ENCODE measurements around the gene ABHD17B. TPM values are rescaled to one million over a fixed set of nuclear protein-coding genes. Genes with fewer than 3 reads are reported as not detected.

ABHD17B gene
- total RNA-seq, 1 experiment from 2014 or later: 12.9 TPM

GRCh38 chr9:71839668-71840067, 71.3 kb downstream of the ABHD17B start:
- no peaks in the 10 kb centered on the region for H3K9me3 ChIP-seq (ENCODE audit: low read length)
- no peaks in the 10 kb centered on the region for H3K79me2 ChIP-seq (ENCODE audit: low read length)
- no peak overlapping the region for H2AFZ ChIP-seq (ENCODE audit: low read length)
- no peaks in the 10 kb centered on the region for H3K4me1 ChIP-seq (ENCODE audit: low read length)
- H3K27me3 ChIP-seq (ENCODE audit: low read length): no peaks in the 10 kb centered on the region
- no peaks in the 10 kb centered on the region for H3K9me2 ChIP-seq (replicated peaks; ENCODE audit: insufficient read depth, low read length)
- no peak overlapping the region for H3K9ac ChIP-seq (ENCODE audit: low read length)
- no peak for DNase-seq
- H3K36me3 ChIP-seq (ENCODE audit: insufficient read depth, low read length): no peaks in the 10 kb centered on the region
- H3K4me3 ChIP-seq (ENCODE audit: low read length): no peak overlapping the region
- no peaks in the 10 kb centered on the region for H4K20me1 ChIP-seq (ENCODE audit: insufficient read depth, low read depth, low read length)
- H3K27ac ChIP-seq (ENCODE audit: low read length): no peak overlapping the region
- H3K4me2 ChIP-seq (ENCODE audit: low read depth, low read length, poor library complexity, severe bottlenecking): no peak overlapping the region

- H3K9me3 ChIP-seq (ENCODE audit: low read length): no peaks in the 10 kb centered on the region
- no peaks in the 10 kb centered on the region for H3K36me3 ChIP-seq (ENCODE audit: insufficient read depth, low read length)
- H3K9ac ChIP-seq (ENCODE audit: low read length): no peak overlapping the region
- no peak for DNase-seq
- H3K9me2 ChIP-seq (replicated peaks; ENCODE audit: insufficient read depth, low read length): no peaks in the 10 kb centered on the region
- H3K4me1 ChIP-seq (ENCODE audit: low read length): no peaks in the 10 kb centered on the region
- H3K4me2 ChIP-seq (ENCODE audit: low read depth, low read length, poor library complexity, severe bottlenecking): no peak overlapping the region
- H3K27ac ChIP-seq (ENCODE audit: low read length): no peak overlapping the region
- H3K79me2 ChIP-seq (ENCODE audit: low read length): no peaks in the 10 kb centered on the region
- H3K27me3 ChIP-seq (ENCODE audit: low read length): no peaks in the 10 kb centered on the region
- H4K20me1 ChIP-seq (ENCODE audit: insufficient read depth, low read depth, low read length): no peaks in the 10 kb centered on the region
- no peak overlapping the region for H2AFZ ChIP-seq (ENCODE audit: low read length)
- H3K4me3 ChIP-seq (ENCODE audit: low read length): no peak overlapping the region
These were observed 75.4 kb downstream of the ABHD17B start for GRCh38 chr9:71835596-71835995.

- H3K9me2 ChIP-seq (replicated peaks; ENCODE audit: insufficient read depth, low read length): no peaks in the 10 kb centered on the region
- no peak overlapping the region for H3K4me3 ChIP-seq (ENCODE audit: low read length)
These were observed 80.1 kb downstream of the ABHD17B start for GRCh38 chr9:71830929-71831328.

GRCh38 chr9:71830153-71830552, 80.8 kb downstream of the ABHD17B start:
- Histone ChIP-seq H3K9me2 (replicated peaks; ENCODE audit: insufficient read depth, low read length) (no peaks in the 10 kb centered on the region), H3K27ac (ENCODE audit: low read length) (no peak overlapping the region), H3K4me3 (ENCODE audit: low read length) (no peak overlapping the region)

More at GRCh38 chr9:71830929-71831328, 80.1 kb downstream of the ABHD17B start:
- H3K79me2 ChIP-seq (ENCODE audit: low read length): no peaks in the 10 kb centered on the region
- no peaks in the 10 kb centered on the region for H3K4me1 ChIP-seq (ENCODE audit: low read length)
- no peaks in the 10 kb centered on the region for H3K27me3 ChIP-seq (ENCODE audit: low read length)
- no peak overlapping the region for H3K9ac ChIP-seq (ENCODE audit: low read length)
- DNase-seq: no peak
- no peak overlapping the region for H2AFZ ChIP-seq (ENCODE audit: low read length)
- no peaks in the 10 kb centered on the region for H3K9me3 ChIP-seq (ENCODE audit: low read length)
- no peaks in the 10 kb centered on the region for H3K36me3 ChIP-seq (ENCODE audit: insufficient read depth, low read length)
- H4K20me1 ChIP-seq (ENCODE audit: insufficient read depth, low read depth, low read length): no peaks in the 10 kb centered on the region
- H3K4me2 ChIP-seq (ENCODE audit: low read depth, low read length, poor library complexity, severe bottlenecking): no peak overlapping the region
- H3K27ac ChIP-seq (ENCODE audit: low read length): no peak overlapping the region

GRCh38 chr9:71826279-71826678, 84.7 kb downstream of the ABHD17B start:
- H3K4me3 ChIP-seq (ENCODE audit: low read length): no peak overlapping the region
- H3K36me3 ChIP-seq (ENCODE audit: insufficient read depth, low read length): no peaks in the 10 kb centered on the region
- no peaks in the 10 kb centered on the region for H3K79me2 ChIP-seq (ENCODE audit: low read length)
- H3K4me1 ChIP-seq (ENCODE audit: low read length): no peaks in the 10 kb centered on the region
- no peaks in the 10 kb centered on the region for H4K20me1 ChIP-seq (ENCODE audit: insufficient read depth, low read depth, low read length)
- H3K9me3 ChIP-seq (ENCODE audit: low read length): no peaks in the 10 kb centered on the region
- DNase-seq: no peak
- no peak overlapping the region for H3K27ac ChIP-seq (ENCODE audit: low read length)
- H2AFZ ChIP-seq (ENCODE audit: low read length): no peak overlapping the region
- no peak overlapping the region for H3K4me2 ChIP-seq (ENCODE audit: low read depth, low read length, poor library complexity, severe bottlenecking)
- H3K27me3 ChIP-seq (ENCODE audit: low read length): no peaks in the 10 kb centered on the region
- no peaks in the 10 kb centered on the region for H3K9me2 ChIP-seq (replicated peaks; ENCODE audit: insufficient read depth, low read length)
- H3K9ac ChIP-seq (ENCODE audit: low read length): no peak overlapping the region

More at GRCh38 chr9:71830153-71830552, 80.8 kb downstream of the ABHD17B start:
- DNase-seq: no peak
- Histone ChIP-seq H3K36me3 (ENCODE audit: insufficient read depth, low read length) (no peaks in the 10 kb centered on the region), H3K4me2 (ENCODE audit: low read depth, low read length, poor library complexity, severe bottlenecking) (no peak overlapping the region), H3K79me2 (ENCODE audit: low read length) (no peaks in the 10 kb centered on the region), H3K27me3 (ENCODE audit: low read length) (no peaks in the 10 kb centered on the region), H3K9me3 (ENCODE audit: low read length) (no peaks in the 10 kb centered on the region), H3K9ac (ENCODE audit: low read length) (no peak overlapping the region), H3K4me1 (ENCODE audit: low read length) (no peaks in the 10 kb centered on the region), H2AFZ (ENCODE audit: low read length) (no peak overlapping the region), H4K20me1 (ENCODE audit: insufficient read depth, low read depth, low read length) (no peaks in the 10 kb centered on the region)

- Histone ChIP-seq H3K36me3 (ENCODE audit: insufficient read depth, low read length) (no peaks in the 10 kb centered on the region), H3K27ac (ENCODE audit: low read length) (no peak overlapping the region), H3K27me3 (ENCODE audit: low read length) (no peaks in the 10 kb centered on the region), H3K79me2 (ENCODE audit: low read length) (no peaks in the 10 kb centered on the region), H3K4me2 (ENCODE audit: low read depth, low read length, poor library complexity, severe bottlenecking) (no peak overlapping the region), H3K9ac (ENCODE audit: low read length) (no peak overlapping the region), H2AFZ (ENCODE audit: low read length) (no peak overlapping the region), H3K4me1 (ENCODE audit: low read length) (no peaks in the 10 kb centered on the region), H3K9me2 (replicated peaks; ENCODE audit: insufficient read depth, low read length) (no peaks in the 10 kb centered on the region), H3K9me3 (ENCODE audit: low read length) (no peaks in the 10 kb centered on the region), H3K4me3 (ENCODE audit: low read length) (no peak overlapping the region), H4K20me1 (ENCODE audit: insufficient read depth, low read depth, low read length) (no peaks in the 10 kb centered on the region)
- DNase-seq: no peak
These were observed 86.7 kb downstream of the ABHD17B start for GRCh38 chr9:71824257-71824656.

- Histone ChIP-seq H3K4me3 (ENCODE audit: low read length) (no peak overlapping the region), H3K9me3 (ENCODE audit: low read length) (no peaks in the 10 kb centered on the region), H3K4me1 (ENCODE audit: low read length) (no peaks in the 10 kb centered on the region), H3K9ac (ENCODE audit: low read length) (no peak overlapping the region), H3K4me2 (ENCODE audit: low read depth, low read length, poor library complexity, severe bottlenecking) (no peak overlapping the region), H3K27ac (ENCODE audit: low read length) (no peak overlapping the region), H3K9me2 (replicated peaks; ENCODE audit: insufficient read depth, low read length) (no peaks in the 10 kb centered on the region), H2AFZ (ENCODE audit: low read length) (no peak overlapping the region), H3K79me2 (ENCODE audit: low read length) (no peaks in the 10 kb centered on the region), H3K36me3 (ENCODE audit: insufficient read depth, low read length) (no peaks in the 10 kb centered on the region), H3K27me3 (ENCODE audit: low read length) (no peaks in the 10 kb centered on the region), H4K20me1 (ENCODE audit: insufficient read depth, low read depth, low read length) (no peaks in the 10 kb centered on the region)
- no peak for DNase-seq
These were observed 88.1 kb downstream of the ABHD17B start for GRCh38 chr9:71822935-71823334.

- Histone ChIP-seq H3K27ac (ENCODE audit: low read length) (no peak overlapping the region), H3K9me2 (replicated peaks; ENCODE audit: insufficient read depth, low read length) (no peaks in the 10 kb centered on the region), H3K4me3 (ENCODE audit: low read length) (no peak overlapping the region), H3K79me2 (ENCODE audit: low read length) (no peaks in the 10 kb centered on the region), H2AFZ (ENCODE audit: low read length) (no peak overlapping the region), H3K4me1 (ENCODE audit: low read length) (no peaks in the 10 kb centered on the region), H3K4me2 (ENCODE audit: low read depth, low read length, poor library complexity, severe bottlenecking) (no peak overlapping the region), H4K20me1 (ENCODE audit: insufficient read depth, low read depth, low read length) (no peaks in the 10 kb centered on the region), H3K9me3 (ENCODE audit: low read length) (no peaks in the 10 kb centered on the region), H3K27me3 (ENCODE audit: low read length) (no peaks in the 10 kb centered on the region), H3K36me3 (ENCODE audit: insufficient read depth, low read length) (no peaks in the 10 kb centered on the region), H3K9ac (ENCODE audit: low read length) (no peak overlapping the region)
- no peak for DNase-seq
These were observed 88.5 kb downstream of the ABHD17B start for GRCh38 chr9:71822456-71822855.

- H3K79me2 ChIP-seq (ENCODE audit: low read length): no peaks in the 10 kb centered on the region
- no peaks in the 10 kb centered on the region for H3K9me2 ChIP-seq (replicated peaks; ENCODE audit: insufficient read depth, low read length)
- no peaks in the 10 kb centered on the region for H3K4me1 ChIP-seq (ENCODE audit: low read length)
- no peaks in the 10 kb centered on the region for H3K27me3 ChIP-seq (ENCODE audit: low read length)
- H3K27ac ChIP-seq (ENCODE audit: low read length): no peak overlapping the region
- no peak overlapping the region for H3K9ac ChIP-seq (ENCODE audit: low read length)
- no peak overlapping the region for H3K4me3 ChIP-seq (ENCODE audit: low read length)
- no peaks in the 10 kb centered on the region for H3K36me3 ChIP-seq (ENCODE audit: insufficient read depth, low read length)
- no peak overlapping the region for H2AFZ ChIP-seq (ENCODE audit: low read length)
- H4K20me1 ChIP-seq (ENCODE audit: insufficient read depth, low read depth, low read length): no peaks in the 10 kb centered on the region
- H3K4me2 ChIP-seq (ENCODE audit: low read depth, low read length, poor library complexity, severe bottlenecking): no peak overlapping the region
- H3K9me3 ChIP-seq (ENCODE audit: low read length): no peaks in the 10 kb centered on the region
- DNase-seq: no peak
These were observed 89.6 kb downstream of the ABHD17B start for GRCh38 chr9:71821405-71821804.

Measured in Karpas-422 (cell line).